ENCODE results near the gene TIAM2.

DNA sequence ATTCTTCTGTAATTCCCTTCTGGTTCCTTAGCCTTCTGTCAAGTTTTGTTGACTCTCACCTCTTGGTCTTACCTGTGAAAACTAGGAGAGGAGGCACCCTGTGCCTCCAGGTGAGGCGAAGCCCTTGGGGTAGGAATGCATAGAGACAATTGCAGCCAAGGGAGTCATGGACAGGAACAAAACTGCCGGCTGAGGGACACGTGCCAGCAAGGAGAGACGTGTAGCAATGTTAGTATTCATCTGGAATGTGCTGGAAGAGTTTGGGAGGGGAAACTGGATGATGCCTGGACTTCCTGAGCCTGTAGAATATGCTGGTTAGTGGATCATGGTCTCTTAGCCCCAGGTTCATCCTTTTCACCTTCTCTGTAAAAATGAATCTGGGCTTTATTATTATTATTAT is 3.9 kb upstream of the TIAM2 start:
- TF ChIP-seq BHLHE40 (IDR thresholded peaks at IDR 0.05; ENCODE audit: borderline replicate concordance): no peak
- TF ChIP-seq, protein P1, sequence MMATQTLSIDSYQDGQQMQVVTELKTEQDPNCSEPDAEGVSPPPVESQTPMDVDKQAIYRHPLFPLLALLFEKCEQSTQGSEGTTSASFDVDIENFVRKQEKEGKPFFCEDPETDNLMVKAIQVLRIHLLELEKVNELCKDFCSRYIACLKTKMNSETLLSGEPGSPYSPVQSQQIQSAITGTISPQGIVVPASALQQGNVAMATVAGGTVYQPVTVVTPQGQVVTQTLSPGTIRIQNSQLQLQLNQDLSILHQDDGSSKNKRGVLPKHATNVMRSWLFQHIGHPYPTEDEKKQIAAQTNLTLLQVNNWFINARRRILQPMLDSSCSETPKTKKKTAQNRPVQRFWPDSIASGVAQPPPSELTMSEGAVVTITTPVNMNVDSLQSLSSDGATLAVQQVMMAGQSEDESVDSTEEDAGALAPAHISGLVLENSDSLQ (IDR thresholded peaks at IDR 0.05): no peak
- TF ChIP-seq FOXA1 (IDR thresholded peaks at IDR 0.05): no peak
- no peak for TF ChIP-seq ELF4 (IDR thresholded peaks at IDR 0.05)
- TF ChIP-seq FOXM1 (IDR thresholded peaks at IDR 0.05; ENCODE audit: borderline replicate concordance): no peak
- TF ChIP-seq ZNF384 (IDR thresholded peaks at IDR 0.05): no peak
- no peak for TF ChIP-seq CTBP1 (IDR thresholded peaks at IDR 0.05; ENCODE audit: borderline replicate concordance)

Measured in HEK293T (cell line).